GM19099 (cell line): ENCODE measurements around the gene GRID2IP.

Source experiments
- POLR2A ChIP-seq: IDR thresholded peaks from 3 replicates; pipeline ENCODE4 v1.6.1; 2011; ENCODE audit warnings: low read depth; ENCODE audit not compliant: insufficient read length; ENCODE audit errors: extremely low read depth

The GRID2IP gene

DNA sequence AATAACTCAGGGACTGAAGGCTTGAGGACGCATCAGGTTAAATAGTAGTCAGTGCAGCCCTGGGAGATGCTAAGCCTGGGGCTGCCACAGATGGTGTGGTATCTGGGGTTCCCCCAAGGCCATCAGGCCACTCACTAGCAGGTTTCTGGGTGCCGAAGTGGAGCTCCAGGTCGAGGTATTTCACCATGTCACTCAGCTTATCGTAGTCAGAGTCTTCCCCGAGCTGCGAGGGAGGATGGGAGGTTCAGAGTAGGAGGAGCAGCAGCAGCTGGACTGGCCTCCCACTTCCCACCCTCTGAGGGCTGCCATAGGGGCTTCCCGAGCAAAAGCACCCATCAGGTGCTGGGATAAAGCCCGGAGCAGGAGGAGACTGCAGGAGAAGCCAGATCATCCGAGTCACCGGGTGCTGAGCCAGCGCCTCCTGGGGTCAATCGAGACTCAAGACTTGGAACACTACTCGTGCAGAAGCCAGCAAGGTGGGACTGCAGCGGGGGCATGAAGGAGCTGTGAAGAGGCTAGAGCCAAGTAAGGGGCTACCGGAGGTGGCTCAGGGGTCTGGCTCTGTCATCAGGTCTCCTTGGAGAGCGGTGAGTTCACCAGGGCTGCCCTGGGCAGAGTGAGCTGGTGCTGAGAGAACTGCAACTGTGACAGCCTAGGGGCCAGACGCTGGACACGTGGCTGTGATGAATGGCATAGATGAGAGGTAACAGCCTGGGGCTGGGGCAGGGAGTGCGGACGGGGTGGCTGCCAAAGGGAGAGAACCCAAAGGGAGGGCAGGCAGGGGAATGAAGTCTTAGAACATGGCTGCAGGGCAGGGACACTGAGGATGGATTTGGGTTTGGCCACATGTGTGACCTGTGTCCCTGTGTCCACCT lies 45.3 kb downstream of the GRID2IP start:
- TF ChIP-seq POLR2A: no peak

- no peak for TF ChIP-seq POLR2A
Observed at GRCh38 chr7:6504996-6505395, 46.3 kb downstream of the GRID2IP start.

GRCh38 chr7:6502886-6503285 lies 48.4 kb downstream of the GRID2IP start:
- TF ChIP-seq POLR2A: no peak

GRCh38 chr7:6501586-6502564 lies 49.4 kb downstream of the GRID2IP start:
- no peak for TF ChIP-seq POLR2A

- no peak for TF ChIP-seq POLR2A
Observed at GRCh38 chr7:6500691-6501090, 50.6 kb downstream of the GRID2IP start.

DNA sequence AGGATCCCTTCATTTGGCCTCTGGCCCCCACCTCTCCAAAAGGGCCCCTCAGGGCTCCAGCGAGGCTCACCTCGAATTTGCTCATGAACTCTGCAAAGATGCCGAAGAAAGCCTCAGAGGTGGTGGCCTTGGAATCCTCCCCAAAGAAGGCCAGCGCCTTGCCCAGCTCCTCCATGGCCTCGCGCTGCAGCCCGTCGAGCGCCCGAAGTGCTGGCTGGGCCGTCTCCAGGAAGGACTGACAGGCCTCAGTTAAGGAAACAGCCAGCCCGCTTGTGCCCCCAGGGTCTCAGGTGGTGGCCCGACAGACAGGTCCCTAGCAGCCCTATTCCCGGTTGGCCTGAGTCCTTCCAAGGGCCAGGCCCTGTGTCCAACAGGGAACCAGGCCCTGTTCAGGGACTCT lies 53.3 kb downstream of the GRID2IP start:
- TF ChIP-seq POLR2A: no peak

DNA sequence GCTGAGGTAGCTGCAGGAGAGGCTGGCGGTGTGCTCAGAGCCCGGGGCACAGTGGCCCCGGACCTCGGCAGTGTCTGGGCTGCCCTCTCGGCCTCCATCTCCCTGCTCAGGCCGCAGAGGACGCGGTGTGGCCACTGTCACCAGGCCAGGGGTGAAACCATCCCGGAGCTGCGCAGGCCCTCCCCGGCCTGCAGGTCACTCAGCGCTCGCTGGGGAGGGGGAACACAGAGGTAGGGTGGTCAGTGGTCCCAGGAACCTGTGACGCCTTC lies 53.7 kb downstream of the GRID2IP start:
- TF ChIP-seq POLR2A: no peak

GRCh38 chr7:6496842-6497636 lies 54.2 kb downstream of the GRID2IP start:
- TF ChIP-seq POLR2A: no peak

GRCh38 chr7:6495597-6496262 lies 55.5 kb downstream of the GRID2IP start:
- no peak for TF ChIP-seq POLR2A

- no peak for TF ChIP-seq POLR2A
Observed at GRCh38 chr7:6494365-6494764, 56.9 kb downstream of the GRID2IP start.

DNA sequence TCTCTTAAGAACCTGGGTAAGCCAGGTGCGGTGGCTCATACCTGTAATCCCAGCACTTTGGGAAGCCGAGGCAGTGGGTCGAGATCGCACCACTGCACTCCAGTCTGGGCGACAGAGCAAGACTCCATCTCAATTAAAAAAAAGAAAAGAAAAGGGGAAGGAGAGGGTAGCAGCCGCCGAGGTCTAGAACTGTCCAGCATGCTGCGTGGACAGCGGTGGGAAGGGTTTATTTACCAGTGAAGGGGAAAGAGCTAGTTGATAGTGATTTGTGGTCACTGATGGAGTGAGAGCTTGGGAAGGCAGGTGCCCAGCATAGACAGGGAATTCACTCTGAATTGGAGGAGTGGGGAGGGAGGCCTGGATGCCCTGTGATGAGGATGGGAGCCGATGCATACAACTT lies 60.1 kb downstream of the GRID2IP start:
- TF ChIP-seq POLR2A: no peak

DNA sequence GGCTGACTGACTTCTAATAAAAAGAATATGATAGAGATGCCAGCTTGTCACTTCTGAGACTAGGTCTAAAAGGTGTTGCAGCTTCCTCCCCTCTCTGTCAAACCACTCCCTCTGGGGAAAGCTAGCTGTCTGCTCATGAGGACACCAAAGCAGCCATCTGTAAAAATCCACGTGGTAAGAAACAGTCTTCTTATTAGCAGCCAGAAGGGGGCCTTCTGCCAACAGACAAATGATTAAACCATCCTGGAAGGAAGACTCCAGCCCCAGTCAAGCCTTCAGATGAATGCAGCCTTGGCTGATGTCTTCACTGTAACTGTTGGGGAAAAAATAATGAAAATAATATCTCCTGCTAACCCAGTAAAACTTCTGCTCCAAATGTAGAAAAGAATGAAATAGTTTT lies 61.6 kb downstream of the GRID2IP start:
- TF ChIP-seq POLR2A: no peak

DNA sequence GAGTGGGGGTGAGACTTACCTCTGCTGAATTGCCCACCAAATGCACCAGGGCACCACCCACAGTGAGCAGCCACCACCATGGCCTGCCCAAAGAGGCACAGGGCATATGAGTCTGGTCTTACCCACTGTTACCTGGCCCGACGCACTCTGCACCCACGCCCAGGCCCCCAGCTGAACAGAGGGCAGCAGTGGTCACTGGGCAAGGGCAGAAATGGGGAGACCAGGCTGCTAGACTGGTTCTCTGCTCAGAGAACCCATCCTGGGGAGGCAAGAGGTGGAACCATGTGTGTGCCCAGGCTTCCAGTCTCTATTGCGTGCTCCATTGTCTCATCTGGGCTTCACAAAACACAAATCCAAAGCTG lies 64.1 kb downstream of the GRID2IP start:
- no peak for TF ChIP-seq POLR2A

DNA sequence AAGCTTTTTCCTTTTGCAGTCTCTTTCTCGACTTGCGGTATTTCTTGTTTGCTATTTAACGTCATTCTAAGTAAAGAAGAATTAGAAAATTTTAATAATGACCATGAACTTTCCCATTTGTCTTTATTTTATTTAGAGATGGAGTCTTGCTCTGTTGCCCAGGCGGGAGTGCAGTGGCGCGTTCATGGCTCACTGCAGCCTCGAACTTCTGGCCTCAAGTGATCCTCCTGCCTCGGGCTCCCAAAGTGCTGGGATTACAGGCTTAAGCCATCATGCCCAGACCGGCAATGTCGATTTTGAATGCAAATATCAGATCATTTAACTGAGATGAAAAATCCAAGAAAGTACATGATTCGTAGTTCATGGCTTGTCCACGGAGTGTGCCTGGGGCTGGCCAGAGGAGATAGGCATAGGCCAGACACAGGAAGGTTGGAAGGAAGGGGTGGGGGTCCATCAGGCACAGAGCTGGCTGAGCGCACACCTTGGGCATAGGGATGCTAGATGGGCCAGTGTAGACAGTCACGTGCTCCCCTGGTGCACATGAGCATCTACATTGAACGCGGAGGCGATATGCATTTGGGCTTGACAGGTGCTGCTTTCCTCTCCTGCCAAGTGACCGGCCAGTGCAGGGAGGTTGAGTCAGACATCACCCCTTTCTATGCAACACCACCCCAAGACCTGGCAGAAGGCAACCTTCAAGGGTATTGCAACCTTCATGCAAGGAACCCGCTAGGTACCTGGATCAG lies 64.7 kb downstream of the GRID2IP start:
- TF ChIP-seq POLR2A: no peak

DNA sequence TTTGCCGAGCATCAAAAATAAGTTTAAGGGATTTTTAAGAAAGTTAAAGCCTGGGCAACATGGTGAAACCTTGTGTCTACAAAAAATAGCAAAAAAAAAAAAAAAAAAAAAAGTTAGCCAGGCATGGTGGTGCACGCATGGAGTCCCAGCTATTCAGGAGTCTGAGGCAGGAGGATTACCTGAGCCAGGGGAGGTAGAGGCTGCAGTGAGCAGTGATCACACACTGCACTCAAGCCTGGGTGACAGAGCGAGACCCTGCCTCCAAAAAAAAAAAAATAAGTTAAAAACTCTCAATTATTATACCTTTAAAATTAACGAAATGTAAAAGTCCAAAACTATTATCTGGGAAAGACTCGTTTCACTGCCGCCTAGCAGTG lies 68.5 kb downstream of the GRID2IP start:
- TF ChIP-seq POLR2A: no peak

GRCh38 chr7:6482307-6482706 lies 69.0 kb downstream of the GRID2IP start:
- TF ChIP-seq POLR2A: no peak
